Measurements from ENCODE around the gene COL19A1.

COL19A1 gene

DNA sequence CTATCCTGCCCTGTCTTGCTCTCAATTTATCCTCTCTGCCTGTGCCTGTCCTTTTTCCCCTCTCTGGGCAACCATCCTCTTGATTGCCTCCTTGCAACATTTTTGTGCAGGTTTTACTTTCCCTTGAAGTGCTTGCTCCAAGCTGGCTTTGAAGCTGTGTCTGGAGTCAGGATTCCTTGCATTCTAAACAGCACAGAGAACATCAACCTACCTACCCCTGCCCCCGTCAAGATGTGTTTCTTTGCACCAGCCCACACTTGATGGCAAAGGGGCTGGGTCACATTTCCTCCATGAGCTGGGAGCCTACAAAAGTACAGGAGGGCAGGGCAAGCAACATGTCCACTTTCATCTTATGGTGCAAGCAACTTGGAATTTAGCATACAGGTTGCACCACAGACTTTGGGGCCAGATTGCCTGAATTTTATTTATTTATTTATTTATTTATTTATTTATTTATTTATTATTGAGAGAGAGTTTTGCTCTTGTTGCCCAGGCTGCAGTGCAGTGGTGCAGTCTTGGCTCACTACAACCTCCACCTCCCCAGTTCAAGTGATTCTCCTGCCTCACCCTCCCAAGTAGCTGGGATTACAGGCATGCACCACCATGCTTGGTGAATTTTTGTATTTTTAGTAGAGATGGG, 206.3 kb downstream of the COL19A1 start:
- DNase-seq: no peak

GRCh38 chr6:70073637-70074036, 207.3 kb downstream of the COL19A1 start:
- DNase-seq: no peak

GRCh38 chr6:70079241-70079640, 212.9 kb downstream of the COL19A1 start:
- no peak for DNase-seq

DNA sequence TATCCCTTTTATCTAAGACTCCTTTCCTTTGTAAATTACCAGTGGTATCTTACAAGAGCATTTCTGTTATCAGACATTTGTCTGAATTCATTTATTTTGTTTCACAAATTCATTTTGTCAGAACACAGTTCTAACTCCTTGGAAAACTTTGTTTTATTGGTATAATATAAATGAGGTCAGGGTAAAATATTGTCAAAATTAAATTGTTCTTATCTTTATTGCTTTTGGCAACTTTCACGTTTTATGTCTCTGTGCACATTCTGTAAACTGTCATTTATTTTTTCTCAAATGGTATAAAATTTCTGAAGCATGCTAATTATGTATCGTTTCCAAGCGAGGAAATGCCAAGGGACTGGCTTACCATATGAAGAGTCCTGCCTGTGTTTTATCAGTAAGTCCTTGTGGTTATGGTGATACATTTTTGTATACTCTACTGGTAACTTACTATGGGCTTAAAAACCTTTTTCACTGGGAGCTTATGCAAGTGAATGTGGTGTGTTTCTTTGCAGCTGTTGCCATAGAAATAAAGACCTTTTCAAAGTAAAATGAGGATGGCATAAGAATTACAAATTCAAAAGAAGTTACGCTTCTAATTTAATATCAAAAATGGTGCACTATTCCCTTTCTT, 214.2 kb downstream of the COL19A1 start:
- no peak for DNase-seq

GRCh38 chr6:70082830-70083229, 216.5 kb downstream of the COL19A1 start:
- DNase-seq: no peak

GRCh38 chr6:70086806-70087205, 220.4 kb downstream of the COL19A1 start:
- no peak for DNase-seq

- no peak for DNase-seq
Observed at GRCh38 chr6:70094156-70094555, 227.8 kb downstream of the COL19A1 start.

DNA sequence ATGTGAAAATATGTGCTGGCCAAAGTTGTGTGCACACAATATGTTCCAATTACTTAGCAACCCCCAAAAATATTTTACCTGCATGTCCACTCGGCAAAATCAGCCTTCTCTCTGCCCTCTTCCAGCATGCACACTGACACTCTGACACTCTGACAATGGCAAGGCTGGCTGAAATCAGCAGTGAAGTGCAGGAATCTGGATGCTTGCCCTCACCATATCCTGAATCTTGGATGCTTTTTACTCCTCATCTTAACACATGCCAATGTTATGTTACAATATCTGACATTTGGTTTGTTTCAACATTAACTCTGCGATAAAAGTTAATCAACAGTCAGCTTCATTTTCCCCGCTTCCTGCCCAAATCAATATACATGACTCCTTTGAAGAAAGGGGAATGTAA, 233.4 kb downstream of the COL19A1 start:
- no peak for DNase-seq

- no peak for DNase-seq
Observed at GRCh38 chr6:70103798-70104197, 237.4 kb downstream of the COL19A1 start.

DNA sequence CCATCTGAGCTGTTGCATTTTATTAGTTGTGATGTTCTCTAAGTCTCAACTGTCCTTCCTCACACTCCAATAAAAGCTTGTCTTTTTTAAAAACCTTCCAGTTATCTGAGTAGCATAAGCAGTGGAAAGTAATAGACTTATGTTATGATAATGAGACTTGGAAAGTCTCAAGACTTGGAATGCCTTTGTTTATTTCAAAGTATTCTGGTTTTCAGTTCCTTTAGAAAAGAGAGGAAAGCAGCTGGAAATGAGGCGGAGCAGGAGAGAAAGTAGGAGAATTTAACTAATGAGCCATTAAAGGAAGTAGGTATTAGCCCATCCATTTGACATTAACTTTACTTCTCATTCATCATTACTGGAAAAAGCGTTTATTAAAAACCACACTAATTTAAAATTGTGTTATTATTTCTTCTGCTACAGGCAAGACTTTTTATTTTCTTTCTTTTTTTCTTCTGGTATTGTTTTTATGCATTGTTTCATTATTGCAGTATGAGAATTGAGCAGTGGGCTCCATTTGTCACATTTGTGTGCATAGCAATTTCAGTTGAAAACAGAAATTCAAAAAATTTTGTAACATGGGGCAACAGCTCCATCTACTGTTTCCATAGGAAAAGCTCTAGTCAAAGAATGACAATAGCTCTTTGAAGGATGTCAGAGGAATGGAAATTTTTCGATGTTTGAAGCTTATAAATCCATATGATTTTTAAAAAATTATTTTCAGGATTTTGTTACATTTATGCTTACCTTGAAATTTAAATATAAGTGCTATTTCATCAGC, 241.7 kb downstream of the COL19A1 start:
- DNase-seq: no peak

DNA sequence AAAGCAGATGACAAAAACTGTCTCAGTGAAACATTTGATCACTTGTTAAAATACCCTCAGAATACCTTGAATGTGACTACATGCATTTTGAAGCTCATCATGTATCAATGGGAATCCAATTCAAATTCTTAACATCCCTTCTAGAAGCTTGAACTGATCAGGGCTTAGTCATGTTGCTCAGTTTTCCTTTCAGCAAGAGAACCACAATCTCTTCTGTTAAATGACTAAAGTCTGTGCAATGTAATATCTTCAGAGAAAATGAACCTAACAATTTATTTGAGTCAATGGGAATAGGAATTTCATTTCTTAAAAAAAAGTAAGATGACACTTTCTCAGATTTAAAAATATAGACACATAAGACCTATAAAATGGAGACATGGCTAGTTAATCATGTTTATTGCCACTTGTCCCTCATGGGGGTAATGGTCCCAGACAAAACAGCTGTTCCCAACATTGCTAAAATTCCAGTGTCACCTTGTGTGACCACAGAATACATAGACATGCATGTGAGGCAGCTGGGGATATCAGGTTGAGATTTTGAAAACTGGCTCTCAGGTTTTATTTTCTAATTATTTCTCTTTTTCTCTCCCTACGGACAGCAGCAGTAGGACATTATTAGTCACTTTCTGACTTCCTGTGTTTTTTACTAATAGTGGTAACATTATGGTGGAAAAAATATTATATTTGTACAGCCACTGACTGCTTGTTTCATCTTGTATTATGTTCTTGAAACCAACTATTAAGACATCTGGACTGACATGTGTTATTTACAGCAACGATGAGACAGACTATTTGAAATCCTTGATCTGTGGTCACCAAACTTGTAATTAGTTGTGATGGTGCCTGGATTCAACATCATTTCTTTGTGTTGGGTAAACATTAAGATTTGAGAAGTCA, 244.0 kb downstream of the COL19A1 start:
- DNase-seq: no peak

GRCh38 chr6:70111737-70112136, 245.4 kb downstream of the COL19A1 start:
- DNase-seq: no peak

GRCh38 chr6:70112716-70113115, 246.4 kb downstream of the COL19A1 start:
- no peak for DNase-seq

DNA sequence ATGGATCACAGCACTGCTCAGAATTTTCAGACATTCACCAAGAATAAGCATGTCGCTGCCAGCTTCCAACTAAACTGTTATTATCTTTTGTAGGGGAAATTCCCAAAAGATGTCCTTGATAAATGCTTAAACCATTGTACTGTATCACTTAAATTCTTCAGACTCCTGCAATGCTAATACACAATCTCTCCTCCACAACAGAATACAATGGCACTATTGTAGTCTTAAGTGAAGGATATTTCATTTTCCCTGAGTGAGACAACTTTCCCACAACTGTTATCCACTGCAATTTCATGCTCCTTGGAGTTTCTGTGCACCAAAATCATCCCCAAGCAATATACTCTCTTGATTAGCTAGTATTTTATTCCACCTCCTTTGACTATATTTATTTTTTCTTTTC, 246.8 kb downstream of the COL19A1 start:
- no peak for DNase-seq

GRCh38 chr6:70118670-70119069, 252.3 kb downstream of the COL19A1 start:
- no peak for DNase-seq

- DNase-seq: no peak
Observed at GRCh38 chr6:70119218-70119835, 253.0 kb downstream of the COL19A1 start.

DNA sequence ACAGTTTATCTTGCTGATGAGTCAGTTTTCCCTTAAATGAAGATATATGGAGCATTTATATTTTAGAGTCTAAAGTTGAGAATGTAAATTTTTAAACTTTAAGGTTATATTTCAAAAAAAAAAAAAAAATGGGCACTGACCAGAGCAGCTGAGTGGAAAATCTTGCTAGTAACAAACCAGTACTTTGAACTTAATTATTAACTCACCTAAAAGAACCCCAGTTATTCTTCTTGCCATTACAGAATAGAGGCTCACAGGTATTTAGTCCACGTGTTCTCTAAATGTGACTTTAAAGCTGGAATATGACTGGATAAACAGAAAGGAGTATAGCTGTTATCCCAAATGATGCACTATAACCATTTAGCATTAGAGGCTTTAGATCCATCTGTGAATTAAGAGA, 258.1 kb downstream of the COL19A1 start:
- no peak for DNase-seq

- no peak for DNase-seq
Observed at GRCh38 chr6:70124882-70125545, 258.7 kb downstream of the COL19A1 start.

GRCh38 chr6:70125602-70126001, 259.2 kb downstream of the COL19A1 start:
- no peak for DNase-seq

DNA sequence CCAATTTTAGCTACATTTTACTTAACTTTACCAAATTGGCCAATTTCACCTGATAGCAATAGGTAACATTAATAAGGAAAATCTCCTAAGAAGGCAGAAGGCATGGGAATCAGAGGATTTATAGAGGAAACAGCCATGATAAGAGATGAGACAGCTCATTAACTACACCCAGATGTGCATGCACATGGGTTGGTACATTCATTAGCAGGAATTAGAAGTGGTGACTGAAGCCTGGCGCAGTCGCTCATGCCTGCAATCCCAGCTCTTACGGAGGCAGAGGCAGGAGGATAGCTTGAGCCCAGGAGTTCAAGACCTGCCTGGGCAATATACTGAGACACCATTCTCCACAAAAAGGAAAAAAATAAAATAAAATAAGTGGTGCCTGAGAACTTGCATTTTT, 263.0 kb downstream of the COL19A1 start:
- DNase-seq: no peak

GRCh38 chr6:70130865-70131264, 264.5 kb downstream of the COL19A1 start:
- no peak for DNase-seq

DNA sequence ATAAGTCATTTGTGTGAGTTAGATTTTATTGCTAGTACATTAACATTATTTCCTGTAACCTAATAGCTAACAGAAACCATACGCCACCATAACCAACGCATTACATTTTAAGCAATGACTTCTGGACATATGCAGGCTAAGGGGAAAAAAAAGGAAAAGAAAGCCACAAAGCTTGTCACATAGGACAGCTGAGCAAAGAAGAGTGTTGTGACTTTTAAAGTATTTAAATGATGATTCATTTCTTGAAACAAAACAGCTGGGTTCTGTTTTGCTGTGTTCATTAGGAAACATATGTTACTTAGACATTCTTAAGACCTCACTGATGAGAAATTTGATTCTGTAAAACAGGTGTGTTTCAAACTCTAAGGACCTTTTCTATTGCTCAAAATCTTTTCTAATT, 265.2 kb downstream of the COL19A1 start:
- DNase-seq: no peak
